ENCODE measurements around the gene CYP46A1.

Gene CYP46A1

DNA sequence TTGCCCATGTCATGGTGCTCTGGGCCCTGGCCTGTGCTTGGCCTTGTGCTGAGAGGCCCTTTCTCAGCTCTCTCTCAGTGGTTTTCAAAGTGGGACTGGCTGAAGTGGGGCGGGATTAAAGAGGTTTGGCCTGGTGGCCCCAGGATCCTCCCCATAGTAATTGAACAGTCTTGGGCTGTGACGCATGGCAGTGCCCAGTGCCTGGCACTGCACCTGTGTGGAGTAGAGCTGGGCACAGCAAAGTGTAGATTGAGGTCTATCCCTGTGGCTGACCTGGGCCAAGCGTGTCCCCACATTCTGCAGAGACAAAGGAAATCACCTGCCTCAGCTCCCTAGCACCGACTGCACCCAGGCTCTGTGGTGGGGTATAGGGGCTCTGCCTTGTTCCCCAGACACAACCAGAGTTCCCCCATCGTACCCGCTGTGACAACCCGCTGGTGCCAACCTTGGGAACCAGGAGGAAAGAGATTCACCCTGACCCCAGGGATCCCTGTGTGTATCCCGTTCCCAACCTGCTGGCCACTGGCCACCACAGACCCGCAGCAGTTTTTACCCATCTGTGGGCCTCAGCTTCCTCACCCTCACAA is 9.9 kb upstream of the CYP46A1 start:
- H3K27ac ChIP-seq (ENCODE audit: low read length): no peak overlapping the region
- no peak overlapping the region for H3K4me3 ChIP-seq (ENCODE audit: low read length)
- H3K27me3 ChIP-seq (ENCODE audit: control insufficient read depth, insufficient read depth, low read length): no peaks in the 10 kb centered on the region
- no CpG with 5 or more reads among the region's 9 CpGs for WGBS (ENCODE audit: insufficient coverage, insufficient read length)
- H3K4me1 ChIP-seq (ENCODE audit: control insufficient read depth, insufficient read depth, low read length): peaks cover 13% of the 10 kb centered on the region
- H3K9me3 ChIP-seq (ENCODE audit: control insufficient read depth, insufficient read depth, low read length): peaks cover 4% of the 10 kb centered on the region; the same call in 1 of the 2 replicates
- H3K36me3 ChIP-seq (ENCODE audit: control insufficient read depth, insufficient read depth, low read length): no peaks in the 10 kb centered on the region; the same call in 1 of the 2 replicates
- DNase-seq (ENCODE audit: low read depth, low spot score): no peak

- Histone ChIP-seq H3K4me3 (ENCODE audit: low read length) (no peak overlapping the region), H3K9me3 (ENCODE audit: control insufficient read depth, insufficient read depth, low read length) (peaks cover 4% of the 10 kb centered on the region; the same call in 1 of the 2 replicates), H3K27ac (ENCODE audit: low read length) (no peak overlapping the region), H3K27me3 (ENCODE audit: control insufficient read depth, insufficient read depth, low read length) (no peaks in the 10 kb centered on the region), H3K36me3 (ENCODE audit: control insufficient read depth, insufficient read depth, low read length) (no peaks in the 10 kb centered on the region; the same call in 1 of the 2 replicates), H3K4me1 (ENCODE audit: control insufficient read depth, insufficient read depth, low read length) (peaks cover 13% of the 10 kb centered on the region)
- DNase-seq (ENCODE audit: low read depth, low spot score): no peak
- no CpG with 5 or more reads among the region's 60 CpGs for WGBS (ENCODE audit: insufficient coverage, insufficient read length)
Measured at GRCh38 chr14:99674776-99675381, 9.2 kb upstream of the CYP46A1 start.

DNA sequence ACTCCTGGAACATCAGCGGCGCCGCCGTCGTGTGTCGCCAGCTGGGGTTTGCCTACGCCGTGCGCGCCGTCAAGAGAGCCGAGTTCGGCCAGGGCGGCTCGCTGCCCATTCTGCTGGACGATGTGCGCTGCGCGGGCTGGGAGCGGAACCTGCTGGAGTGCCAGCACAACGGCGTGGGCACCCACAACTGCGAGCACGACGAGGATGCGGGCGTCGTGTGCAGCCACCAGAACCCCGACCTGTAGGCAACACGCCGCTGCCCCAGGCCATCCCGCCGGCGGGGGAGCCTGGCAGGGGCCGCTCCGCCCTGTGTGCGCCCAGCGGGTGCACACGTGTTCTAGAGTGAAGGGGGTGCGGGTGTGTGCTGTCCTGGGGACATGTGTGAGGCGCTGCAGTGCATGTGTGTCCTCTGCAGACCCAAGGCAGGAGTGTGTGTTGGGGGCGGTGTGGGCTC is 8.7 kb upstream of the CYP46A1 start:
- Histone ChIP-seq H3K4me1 (ENCODE audit: control insufficient read depth, insufficient read depth, low read length) (peaks cover 13% of the 10 kb centered on the region), H3K36me3 (ENCODE audit: control insufficient read depth, insufficient read depth, low read length) (no peaks in the 10 kb centered on the region; the same call in 1 of the 2 replicates), H3K4me3 (ENCODE audit: low read length) (no peak overlapping the region), H3K27me3 (ENCODE audit: control insufficient read depth, insufficient read depth, low read length) (no peaks in the 10 kb centered on the region), H3K27ac (ENCODE audit: low read length) (no peak overlapping the region), H3K9me3 (ENCODE audit: control insufficient read depth, insufficient read depth, low read length) (peaks cover 4% of the 10 kb centered on the region; the same call in 1 of the 2 replicates)
- no CpG with 5 or more reads among the region's 42 CpGs for WGBS (ENCODE audit: insufficient coverage, insufficient read length)
- DNase-seq (ENCODE audit: low read depth, low spot score): no peak

- no peaks in the 10 kb centered on the region for H3K27me3 ChIP-seq (ENCODE audit: control insufficient read depth, insufficient read depth, low read length)
- H3K4me1 ChIP-seq (ENCODE audit: control insufficient read depth, insufficient read depth, low read length): peaks cover 13% of the 10 kb centered on the region
- no CpG with 5 or more reads among the region's 10 CpGs for WGBS (ENCODE audit: insufficient coverage, insufficient read length)
- no peaks in the 10 kb centered on the region; the same call in 1 of the 2 replicates for H3K36me3 ChIP-seq (ENCODE audit: control insufficient read depth, insufficient read depth, low read length)
- no peak for DNase-seq (ENCODE audit: low read depth, low spot score)
- no peak overlapping the region for H3K4me3 ChIP-seq (ENCODE audit: low read length)
- H3K27ac ChIP-seq (ENCODE audit: low read length): no peak overlapping the region
- peaks cover 4% of the 10 kb centered on the region; the same call in 1 of the 2 replicates for H3K9me3 ChIP-seq (ENCODE audit: control insufficient read depth, insufficient read depth, low read length)
Measured at GRCh38 chr14:99675951-99676350, 8.1 kb upstream of the CYP46A1 start.

DNA sequence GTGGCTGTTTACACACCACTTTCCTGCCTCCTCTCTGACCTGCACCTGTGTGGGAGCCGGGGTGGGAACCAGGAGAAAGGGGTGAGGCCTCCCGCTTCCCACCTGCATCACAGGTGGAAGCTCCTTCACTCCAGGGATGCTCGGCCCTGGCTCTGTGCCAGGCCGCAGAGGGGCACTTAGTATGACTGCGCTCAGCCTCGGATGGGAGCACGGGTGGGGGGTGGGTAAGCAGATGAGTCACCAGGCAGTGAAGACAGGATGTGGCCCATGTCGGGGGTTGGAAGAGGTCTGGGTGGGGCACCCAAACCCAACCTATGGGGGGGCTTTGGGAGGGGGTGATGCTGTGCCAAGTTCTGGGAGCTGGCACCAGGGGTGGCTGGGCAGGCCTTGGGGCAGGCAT is 7.4 kb upstream of the CYP46A1 start:
- WGBS (ENCODE audit: insufficient coverage, insufficient read length): no CpG with 5 or more reads among the region's 8 CpGs
- Histone ChIP-seq H3K27ac (ENCODE audit: low read length) (no peak overlapping the region), H3K9me3 (ENCODE audit: control insufficient read depth, insufficient read depth, low read length) (peaks cover 4% of the 10 kb centered on the region; the same call in 1 of the 2 replicates), H3K36me3 (ENCODE audit: control insufficient read depth, insufficient read depth, low read length) (no peaks in the 10 kb centered on the region; the same call in 1 of the 2 replicates), H3K4me3 (ENCODE audit: low read length) (no peak overlapping the region), H3K4me1 (ENCODE audit: control insufficient read depth, insufficient read depth, low read length) (peaks cover 8% of the 10 kb centered on the region), H3K27me3 (ENCODE audit: control insufficient read depth, insufficient read depth, low read length) (no peaks in the 10 kb centered on the region)
- no peak for DNase-seq (ENCODE audit: low read depth, low spot score)

GRCh38 chr14:99677231-99678140 is 6.6 kb upstream of the CYP46A1 start:
- Histone ChIP-seq H3K4me1 (ENCODE audit: control insufficient read depth, insufficient read depth, low read length) (peaks cover 6% of the 10 kb centered on the region), H3K27me3 (ENCODE audit: control insufficient read depth, insufficient read depth, low read length) (no peaks in the 10 kb centered on the region), H3K9me3 (ENCODE audit: control insufficient read depth, insufficient read depth, low read length) (peaks cover 4% of the 10 kb centered on the region; the same call in 1 of the 2 replicates), H3K4me3 (ENCODE audit: low read length) (no peak overlapping the region), H3K27ac (ENCODE audit: low read length) (no peak overlapping the region), H3K36me3 (ENCODE audit: control insufficient read depth, insufficient read depth, low read length) (no peaks in the 10 kb centered on the region; the same call in 1 of the 2 replicates)
- DNase-seq (ENCODE audit: low read depth, low spot score): no peak
- WGBS (ENCODE audit: insufficient coverage, insufficient read length): no CpG with 5 or more reads among the region's 16 CpGs

DNA sequence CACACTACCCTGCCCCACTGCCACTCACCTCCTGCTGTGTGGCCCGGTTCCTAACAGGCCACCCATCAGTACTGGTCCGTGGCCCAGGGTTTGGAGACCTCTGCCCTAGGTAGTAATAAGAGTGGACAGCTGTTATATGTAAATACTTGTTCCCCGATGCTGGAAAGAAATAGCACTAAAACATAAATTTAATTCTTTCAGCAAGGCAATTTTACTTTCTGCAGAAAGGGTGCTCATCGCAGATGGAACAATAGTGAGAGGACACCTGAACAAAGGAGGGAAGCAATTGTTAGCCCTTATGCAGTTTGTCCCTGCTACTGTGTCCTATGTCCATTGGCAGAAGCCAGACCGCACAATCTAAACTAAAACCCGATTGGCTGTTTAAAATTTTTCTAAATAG is 5.9 kb upstream of the CYP46A1 start:
- Histone ChIP-seq H3K27ac (ENCODE audit: low read length) (no peak overlapping the region), H3K9me3 (ENCODE audit: control insufficient read depth, insufficient read depth, low read length) (peaks cover 4% of the 10 kb centered on the region; the same call in 1 of the 2 replicates), H3K4me3 (ENCODE audit: low read length) (no peak overlapping the region), H3K27me3 (ENCODE audit: control insufficient read depth, insufficient read depth, low read length) (no peaks in the 10 kb centered on the region), H3K36me3 (ENCODE audit: control insufficient read depth, insufficient read depth, low read length) (no peaks in the 10 kb centered on the region; the same call in 1 of the 2 replicates), H3K4me1 (ENCODE audit: control insufficient read depth, insufficient read depth, low read length) (peaks cover 3% of the 10 kb centered on the region)
- DNase-seq (ENCODE audit: low read depth, low spot score): no peak
- WGBS (ENCODE audit: insufficient coverage, insufficient read length): no CpG with 5 or more reads among the region's 6 CpGs

DNA sequence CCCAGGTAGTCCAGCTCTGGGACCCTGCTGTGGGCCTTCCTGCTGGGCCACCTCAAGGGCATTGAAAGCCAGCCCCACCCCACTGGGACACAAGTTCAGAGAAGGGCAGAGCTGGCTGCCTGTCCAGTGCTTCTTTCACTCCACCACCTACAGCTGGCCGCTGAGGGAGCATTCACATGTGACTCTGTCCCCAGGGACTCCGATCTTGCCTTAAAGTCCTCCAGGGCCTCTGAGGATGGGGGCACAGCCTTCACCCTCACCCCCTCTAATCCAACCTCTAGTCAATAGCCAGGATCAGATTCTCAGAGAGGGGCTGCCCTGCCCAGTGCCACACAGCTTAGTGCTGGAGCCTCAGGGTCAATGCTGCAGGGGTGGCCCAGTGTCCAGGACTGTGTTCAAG is 5.0 kb upstream of the CYP46A1 start:
- Histone ChIP-seq H3K4me3 (ENCODE audit: low read length) (no peak overlapping the region), H3K27me3 (ENCODE audit: control insufficient read depth, insufficient read depth, low read length) (no peaks in the 10 kb centered on the region), H3K36me3 (ENCODE audit: control insufficient read depth, insufficient read depth, low read length) (no peaks in the 10 kb centered on the region; the same call in 1 of the 2 replicates), H3K4me1 (ENCODE audit: control insufficient read depth, insufficient read depth, low read length) (peaks cover 1% of the 10 kb centered on the region; the same call in 1 of the 2 replicates), H3K27ac (ENCODE audit: low read length) (no peak overlapping the region), H3K9me3 (ENCODE audit: control insufficient read depth, insufficient read depth, low read length) (peaks cover 4% of the 10 kb centered on the region; the same call in 1 of the 2 replicates)
- DNase-seq (ENCODE audit: low read depth, low spot score): no peak
- WGBS (ENCODE audit: insufficient coverage, insufficient read length): no CpG with 5 or more reads among the region's 2 CpGs

GRCh38 chr14:99679543-99679942 is 4.6 kb upstream of the CYP46A1 start:
- DNase-seq (ENCODE audit: low read depth, low spot score): no peak
- H3K27me3 ChIP-seq (ENCODE audit: control insufficient read depth, insufficient read depth, low read length): no peaks in the 10 kb centered on the region
- no peaks in the 10 kb centered on the region; the same call in 1 of the 2 replicates for H3K36me3 ChIP-seq (ENCODE audit: control insufficient read depth, insufficient read depth, low read length)
- peaks cover 4% of the 10 kb centered on the region; the same call in 1 of the 2 replicates for H3K9me3 ChIP-seq (ENCODE audit: control insufficient read depth, insufficient read depth, low read length)
- no peak overlapping the region for H3K27ac ChIP-seq (ENCODE audit: low read length)
- no peak overlapping the region for H3K4me3 ChIP-seq (ENCODE audit: low read length)
- WGBS (ENCODE audit: insufficient coverage, insufficient read length): no CpG with 5 or more reads among the region's 8 CpGs
- H3K4me1 ChIP-seq (ENCODE audit: control insufficient read depth, insufficient read depth, low read length): peaks cover 1% of the 10 kb centered on the region; the same call in 1 of the 2 replicates

DNA sequence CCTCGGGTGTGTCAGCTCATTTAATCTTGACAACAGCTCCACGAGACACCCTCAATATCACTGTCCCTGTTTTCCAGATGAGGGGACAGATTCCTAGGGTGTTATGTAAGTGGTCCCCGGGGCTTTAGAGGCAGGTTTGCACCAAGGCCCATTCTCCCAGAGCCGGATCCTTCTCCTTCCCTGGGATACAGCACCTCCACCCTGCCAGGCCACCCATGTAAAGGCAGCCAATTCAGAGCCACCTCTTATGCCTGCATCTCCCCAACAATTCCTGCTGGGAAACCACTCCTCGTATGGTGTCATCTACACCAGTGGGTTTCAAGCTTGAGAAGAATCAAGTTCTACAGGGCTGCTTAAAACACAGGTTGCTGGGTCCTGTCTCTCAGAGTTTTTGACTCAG is 4.1 kb upstream of the CYP46A1 start:
- H3K4me1 ChIP-seq (ENCODE audit: control insufficient read depth, insufficient read depth, low read length): peaks cover 1% of the 10 kb centered on the region; the same call in 1 of the 2 replicates
- H3K36me3 ChIP-seq (ENCODE audit: control insufficient read depth, insufficient read depth, low read length): no peaks in the 10 kb centered on the region; the same call in 1 of the 2 replicates
- H3K27ac ChIP-seq (ENCODE audit: low read length): no peak overlapping the region
- H3K27me3 ChIP-seq (ENCODE audit: control insufficient read depth, insufficient read depth, low read length): no peaks in the 10 kb centered on the region
- peaks cover 4% of the 10 kb centered on the region; the same call in 1 of the 2 replicates for H3K9me3 ChIP-seq (ENCODE audit: control insufficient read depth, insufficient read depth, low read length)
- no peak for DNase-seq (ENCODE audit: low read depth, low spot score)
- no peak overlapping the region for H3K4me3 ChIP-seq (ENCODE audit: low read length)
- no CpG with 5 or more reads among the region's 5 CpGs for WGBS (ENCODE audit: insufficient coverage, insufficient read length)
